Hematopoietic multipotent progenitor cell treated with erythropoietin and hydrocortisone succinate and interleukin-3 and kit ligand, for 17 days (in vitro differentiated cells): ENCODE measurements around the gene DGKI.

Source experiments
- DNase-seq: peaks from one replicate; pipeline ENCODE4 v3.0.0-alpha.2; 2015; ENCODE audit warnings: low spot score

The DGKI gene

GRCh38 chr7:137591421-137591837, 255.3 kb downstream of the DGKI start:
- no peak for DNase-seq

- DNase-seq, result no peak
These were observed 255.9 kb downstream of the DGKI start for GRCh38 chr7:137590756-137591305.

- DNase-seq, result no peak
These were observed 256.6 kb downstream of the DGKI start for GRCh38 chr7:137590071-137590755.

- DNase-seq, result no peak
These were observed 259.4 kb downstream of the DGKI start for GRCh38 chr7:137587326-137587725.

GRCh38 chr7:137585591-137585990, 261.2 kb downstream of the DGKI start:
- DNase-seq, result no peak

GRCh38 chr7:137583172-137583571, 263.6 kb downstream of the DGKI start:
- no peak for DNase-seq

- no peak for DNase-seq
These were observed 266.7 kb downstream of the DGKI start for GRCh38 chr7:137579913-137580640.

GRCh38 chr7:137578541-137578940, 268.2 kb downstream of the DGKI start:
- DNase-seq, result no peak

GRCh38 chr7:137577184-137577583, 269.6 kb downstream of the DGKI start:
- no peak for DNase-seq

GRCh38 chr7:137576481-137576880, 270.3 kb downstream of the DGKI start:
- DNase-seq, result no peak

- no peak for DNase-seq
These were observed 272.0 kb downstream of the DGKI start for GRCh38 chr7:137574812-137575211.

- no peak for DNase-seq
These were observed 274.6 kb downstream of the DGKI start for GRCh38 chr7:137572056-137572784.

GRCh38 chr7:137564677-137565076, 282.1 kb downstream of the DGKI start:
- DNase-seq, result no peak

GRCh38 chr7:137563981-137564380, 282.8 kb downstream of the DGKI start:
- DNase-seq, result no peak

- no peak for DNase-seq
These were observed 299.3 kb downstream of the DGKI start for GRCh38 chr7:137547485-137547884.

- no peak for DNase-seq
These were observed 300.1 kb downstream of the DGKI start for GRCh38 chr7:137546671-137547070.

- no peak for DNase-seq
These were observed 300.8 kb downstream of the DGKI start for GRCh38 chr7:137546009-137546408.

- no peak for DNase-seq
These were observed 301.6 kb downstream of the DGKI start for GRCh38 chr7:137545059-137545716.

GRCh38 chr7:137544453-137545058, 302.2 kb downstream of the DGKI start:
- no peak for DNase-seq

- no peak for DNase-seq
These were observed 307.6 kb downstream of the DGKI start for GRCh38 chr7:137539111-137539715.

GRCh38 chr7:137538361-137538762, 308.4 kb downstream of the DGKI start:
- DNase-seq, result no peak
